ENCODE results near the gene GRAMD1C.

GRAMD1C gene

DNA sequence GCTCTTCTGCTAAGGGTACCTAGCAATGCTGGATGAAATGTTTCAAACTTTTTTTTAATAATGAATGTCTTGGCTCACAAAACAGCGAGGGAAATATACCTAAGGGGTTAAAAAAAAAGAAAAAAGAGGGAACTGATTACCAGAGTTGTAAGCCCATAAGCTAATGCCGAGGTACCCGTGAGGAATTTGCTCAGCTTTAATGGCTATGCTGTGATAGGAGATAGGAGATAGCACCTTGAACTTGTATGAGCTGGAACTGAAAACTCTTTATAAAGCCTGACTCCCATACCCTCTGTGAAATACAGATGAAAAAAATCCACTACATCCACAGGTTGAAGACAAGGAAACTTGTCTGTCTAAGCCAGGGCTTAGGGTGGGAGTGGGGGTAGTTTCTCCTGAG is 13.9 kb downstream of the GRAMD1C start:
- TF ChIP-seq, protein P1, sequence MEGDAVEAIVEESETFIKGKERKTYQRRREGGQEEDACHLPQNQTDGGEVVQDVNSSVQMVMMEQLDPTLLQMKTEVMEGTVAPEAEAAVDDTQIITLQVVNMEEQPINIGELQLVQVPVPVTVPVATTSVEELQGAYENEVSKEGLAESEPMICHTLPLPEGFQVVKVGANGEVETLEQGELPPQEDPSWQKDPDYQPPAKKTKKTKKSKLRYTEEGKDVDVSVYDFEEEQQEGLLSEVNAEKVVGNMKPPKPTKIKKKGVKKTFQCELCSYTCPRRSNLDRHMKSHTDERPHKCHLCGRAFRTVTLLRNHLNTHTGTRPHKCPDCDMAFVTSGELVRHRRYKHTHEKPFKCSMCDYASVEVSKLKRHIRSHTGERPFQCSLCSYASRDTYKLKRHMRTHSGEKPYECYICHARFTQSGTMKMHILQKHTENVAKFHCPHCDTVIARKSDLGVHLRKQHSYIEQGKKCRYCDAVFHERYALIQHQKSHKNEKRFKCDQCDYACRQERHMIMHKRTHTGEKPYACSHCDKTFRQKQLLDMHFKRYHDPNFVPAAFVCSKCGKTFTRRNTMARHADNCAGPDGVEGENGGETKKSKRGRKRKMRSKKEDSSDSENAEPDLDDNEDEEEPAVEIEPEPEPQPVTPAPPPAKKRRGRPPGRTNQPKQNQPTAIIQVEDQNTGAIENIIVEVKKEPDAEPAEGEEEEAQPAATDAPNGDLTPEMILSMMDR (IDR thresholded peaks at IDR 0.05; ENCODE audit: insufficient read depth, missing control alignments), result no peak
- FAIRE-seq (no peak), DNase-seq (ENCODE audit: insufficient read length, low spot score) (no peak)

DNA sequence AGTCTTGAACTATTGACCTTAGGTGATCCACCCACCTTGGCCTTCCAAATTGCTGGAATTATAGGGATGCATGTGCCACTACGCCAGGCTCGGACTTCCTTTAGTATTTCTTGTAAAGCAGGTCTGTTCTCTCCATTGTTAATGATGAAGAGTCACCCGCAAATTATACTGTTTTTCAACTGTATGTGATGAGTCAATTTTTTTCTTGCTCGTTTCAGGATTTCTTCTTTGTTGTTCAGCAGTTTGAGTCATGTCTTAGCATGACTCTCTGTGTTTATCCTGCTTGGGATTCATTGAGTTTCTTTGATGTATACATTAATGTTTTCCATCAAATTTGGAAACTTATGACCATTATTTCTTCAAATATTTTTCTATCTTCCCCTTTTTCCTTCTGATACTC is 28.9 kb downstream of the GRAMD1C start:
- no peak for FAIRE-seq
- DNase-seq (ENCODE audit: insufficient read length, low spot score), result no peak
- TF ChIP-seq, protein P1 (IDR thresholded peaks at IDR 0.05; ENCODE audit: insufficient read depth, missing control alignments), result no peak

DNA sequence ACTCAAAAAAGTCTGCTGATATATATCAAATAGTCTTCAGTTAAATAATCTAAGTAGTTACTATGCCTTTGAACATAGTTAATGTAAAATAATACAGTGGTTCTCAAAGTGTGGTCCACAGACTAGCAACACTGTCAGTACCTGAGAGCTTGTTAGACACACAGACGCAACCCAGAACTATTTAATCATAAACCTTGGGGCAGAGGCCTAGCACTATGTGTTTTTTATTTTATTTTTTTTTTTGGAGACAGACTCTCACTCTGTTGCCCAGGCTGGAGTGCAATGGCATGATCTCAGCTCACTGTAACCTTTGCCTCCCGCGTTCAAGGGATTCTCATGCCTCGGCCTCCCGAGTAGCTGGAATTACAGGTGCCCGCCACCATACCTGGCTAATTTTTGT is 34.7 kb downstream of the GRAMD1C start:
- DNase-seq (ENCODE audit: insufficient read length, low spot score) (no peak), FAIRE-seq (no peak)

DNA sequence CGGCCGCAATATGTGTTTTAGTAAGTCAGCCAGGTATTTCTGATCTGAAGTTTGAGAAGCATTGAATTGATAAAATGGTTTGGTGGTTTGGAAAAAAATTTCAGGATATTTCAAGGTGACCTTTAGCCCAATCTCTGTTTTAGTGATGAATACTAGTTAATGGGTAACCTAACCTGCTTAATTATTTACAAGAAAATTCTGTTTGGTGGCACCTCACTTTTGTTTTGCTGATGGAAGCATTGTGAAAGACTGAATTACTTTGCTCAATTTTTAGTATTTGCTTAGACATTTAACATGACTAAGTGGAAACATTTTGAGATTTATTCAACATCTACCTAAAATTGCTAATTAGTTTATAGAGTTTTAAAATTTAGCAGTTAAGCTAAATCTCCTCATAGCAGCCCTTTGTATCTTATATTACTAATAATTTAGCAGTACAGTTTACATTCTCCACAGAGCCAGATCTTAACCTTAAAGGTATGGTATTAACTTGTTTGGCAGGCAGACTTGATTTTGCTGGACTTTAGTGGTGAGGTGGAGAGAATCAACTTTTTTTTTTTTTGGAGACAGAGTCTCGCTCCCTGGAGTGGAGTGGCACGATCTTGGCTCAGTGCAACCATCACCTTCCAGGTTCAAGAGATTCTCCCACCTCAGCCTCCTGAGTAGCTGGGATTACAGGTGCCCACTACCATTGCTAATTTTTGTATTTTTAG is 35.4 kb downstream of the GRAMD1C start:
- no peak for DNase-seq (ENCODE audit: insufficient read length, low spot score)
- no peak for FAIRE-seq

More for the DNA sequence above, 34.7 kb downstream of the GRAMD1C start:
- TF ChIP-seq, protein P1 (IDR thresholded peaks at IDR 0.05; ENCODE audit: insufficient read depth, missing control alignments), result no peak

DNA sequence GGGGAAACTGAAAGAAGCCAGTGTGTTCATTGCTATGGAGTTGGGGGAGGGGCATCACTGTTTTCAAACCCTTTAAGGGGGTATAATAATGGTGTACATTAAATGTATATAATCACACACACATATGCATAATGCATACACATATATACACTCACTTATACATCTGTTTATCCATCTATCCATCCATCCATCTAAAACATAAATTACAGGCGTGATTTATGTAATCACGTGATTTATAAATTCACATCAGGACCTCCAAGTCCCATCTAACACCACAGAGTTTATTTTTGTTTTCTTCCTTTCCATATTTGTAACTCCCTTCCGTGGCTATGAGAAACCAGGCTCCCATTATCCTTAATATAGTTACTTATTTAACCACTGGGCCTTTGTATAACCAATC is 39.8 kb downstream of the GRAMD1C start:
- DNase-seq (ENCODE audit: insufficient read length, low spot score) (no peak), FAIRE-seq (no peak)
- TF ChIP-seq, protein P1 (IDR thresholded peaks at IDR 0.05; ENCODE audit: insufficient read depth, missing control alignments), result no peak

More for the DNA sequence above, 35.4 kb downstream of the GRAMD1C start:
- TF ChIP-seq, protein P1 (IDR thresholded peaks at IDR 0.05; ENCODE audit: insufficient read depth, missing control alignments), result no peak

DNA sequence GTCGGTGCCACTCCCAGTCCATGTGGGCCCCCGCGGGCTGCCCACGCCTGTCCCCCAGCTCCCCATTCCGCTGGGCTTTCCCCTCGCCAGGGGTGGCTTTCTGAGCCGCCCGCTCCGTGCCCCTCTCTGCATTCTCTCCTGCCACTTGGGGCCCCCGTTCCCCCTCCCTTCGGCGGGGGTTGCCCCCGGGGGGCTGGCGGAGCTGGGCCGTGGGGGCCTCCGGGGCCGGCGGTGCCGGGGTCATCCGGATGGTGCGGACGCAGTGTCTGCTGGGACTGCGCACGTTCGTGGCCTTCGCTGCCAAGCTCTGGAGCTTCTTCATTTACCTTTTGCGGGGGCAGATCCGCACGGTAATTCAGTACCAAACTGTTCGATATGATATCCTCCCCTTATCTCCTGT is 46.5 kb downstream of the GRAMD1C start:
- DNase-seq (ENCODE audit: insufficient read length, low spot score), result no peak
- TF ChIP-seq, protein P1 (IDR thresholded peaks at IDR 0.05; ENCODE audit: insufficient read depth, missing control alignments), result no peak
- FAIRE-seq, result no peak

DNA sequence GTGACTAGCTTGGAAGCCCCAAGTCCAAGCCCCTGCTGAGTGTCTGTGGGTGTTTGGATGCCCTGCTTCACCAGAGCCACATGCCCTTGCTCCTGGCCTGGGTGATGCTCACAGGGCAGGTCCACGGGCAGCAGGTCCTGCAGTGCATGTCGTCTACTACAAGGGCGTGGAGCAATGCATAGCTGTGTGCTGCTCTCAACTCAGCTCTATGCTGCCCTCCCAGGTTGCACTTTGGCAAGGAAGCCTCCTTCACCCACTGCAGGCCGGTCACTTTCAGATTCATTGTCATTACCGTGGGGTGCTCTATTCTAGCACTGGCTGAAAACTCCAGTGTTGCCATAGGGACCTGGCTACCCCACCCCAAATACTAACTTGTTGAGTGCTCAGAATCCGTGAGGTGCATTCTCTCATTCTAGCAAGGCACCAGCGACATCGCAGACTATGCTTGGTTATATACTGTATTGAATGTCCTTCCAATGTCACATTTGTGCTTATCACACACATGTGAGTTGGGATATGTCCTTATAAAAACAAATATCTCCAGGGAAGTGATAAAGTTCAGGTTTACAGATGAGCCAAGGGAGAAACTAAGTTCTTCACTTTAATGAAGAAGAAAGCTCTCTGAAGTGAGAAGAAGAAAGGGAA is 51.8 kb downstream of the GRAMD1C start:
- TF ChIP-seq, protein P1 (IDR thresholded peaks at IDR 0.05; ENCODE audit: insufficient read depth, missing control alignments), result peak; percentile 20
- FAIRE-seq (no peak), DNase-seq (ENCODE audit: insufficient read length, low spot score) (no peak)

Measured in D721Med (cell line).